Fibroblast of mammary gland (primary cell): ENCODE data around the gene ZFAND6.
"Not testable (repeated sequence)": the region's sequence is repeated elsewhere in the genome, so short reads cannot be mapped to it uniquely, and the experiment has no call there.

ENCODE experiments used
- DNase-seq: peaks from one replicate; pipeline ENCODE4 v3.0.0-alpha.2; 2010; ENCODE audit warnings: low read depth
- H3K4me3 ChIP-seq: 2 replicates; pipeline ENCODE4 v1.5.1; 2011; ENCODE audit warnings: low read depth, mild to moderate bottlenecking, low read length, moderate library complexity; ENCODE audit not compliant: control insufficient read depth
- CTCF ChIP-seq: conservative IDR thresholded peaks from 2 replicates; pipeline ENCODE4 v1.5.1; 2011; ENCODE audit warnings: low read depth, low read length, inconsistent platforms; ENCODE audit not compliant: control insufficient read depth, insufficient read depth

The ZFAND6 gene

GRCh38 chr15:80036071-80036470 lies 23.4 kb upstream of the ZFAND6 start:
- no peak overlapping the region for H3K4me3 ChIP-seq
- TF ChIP-seq CTCF: no peak
- no peak for DNase-seq

GRCh38 chr15:80041494-80042253 lies 17.8 kb upstream of the ZFAND6 start:
- no peak for TF ChIP-seq CTCF
- H3K4me3 ChIP-seq: no peak overlapping the region
- DNase-seq: no peak

- no peak overlapping the region for H3K4me3 ChIP-seq
- DNase-seq: no peak
- no peak for TF ChIP-seq CTCF
Observed at GRCh38 chr15:80042568-80042967, 16.9 kb upstream of the ZFAND6 start.

GRCh38 chr15:80045219-80045618 lies 14.3 kb upstream of the ZFAND6 start:
- DNase-seq, H3K4me3 ChIP-seq: not testable (repeated sequence)

- TF ChIP-seq CTCF: no peak
- DNase-seq: no peak
- no peak overlapping the region for H3K4me3 ChIP-seq
Observed at GRCh38 chr15:80049046-80049445, 10.4 kb upstream of the ZFAND6 start.

GRCh38 chr15:80052597-80053304 lies 6.7 kb upstream of the ZFAND6 start:
- no peak for DNase-seq
- TF ChIP-seq CTCF: no peak
- no peak overlapping the region for H3K4me3 ChIP-seq

GRCh38 chr15:80055933-80056332 lies 3.5 kb upstream of the ZFAND6 start:
- DNase-seq: no peak
- TF ChIP-seq CTCF: no peak
- no peak overlapping the region for H3K4me3 ChIP-seq
